Mucosa of stomach (tissue), 1 donor: ENCODE results near the gene ATP2A1.
"Not testable (repeated sequence)": the region's sequence is repeated elsewhere in the genome, so short reads cannot be mapped to it uniquely, and the experiment has no call there.

Source experiments
- H3K27me3 ChIP-seq: one replicate; pipeline ENCODE4 v1.7.0; 2013; ENCODE audit warnings: mild to moderate bottlenecking, low read length; ENCODE audit not compliant: control insufficient read depth, insufficient read depth
- H3K36me3 ChIP-seq: one replicate; pipeline ENCODE4 v1.7.0; 2013; ENCODE audit warnings: low read length; ENCODE audit not compliant: control insufficient read depth, insufficient read depth
- H3K4me1 ChIP-seq: one replicate; pipeline ENCODE4 v1.7.0; 2013; ENCODE audit warnings: mild to moderate bottlenecking, low read length; ENCODE audit not compliant: control insufficient read depth, insufficient read depth
- H3K4me3 ChIP-seq: one replicate; pipeline ENCODE4 v1.7.0; 2013; ENCODE audit warnings: low read length
- H3K9ac ChIP-seq: one replicate; pipeline ENCODE4 v1.7.0; 2013; ENCODE audit warnings: mild to moderate bottlenecking, low read length, moderate library complexity
- H3K9me3 ChIP-seq: one replicate; pipeline ENCODE4 v1.7.0; 2013; ENCODE audit warnings: mild to moderate bottlenecking, low read length, moderate library complexity; ENCODE audit not compliant: control insufficient read depth
- donor health status: Pancreatic carcinoma.

ATP2A1 gene

GRCh38 chr16:28935346-28935745, 57.1 kb downstream of the ATP2A1 start:
- Histone ChIP-seq H3K4me1 (peaks cover 12% of the 10 kb centered on the region), H3K27me3 (no peaks in the 10 kb centered on the region), H3K9me3 (no peaks in the 10 kb centered on the region), H3K9ac (no peak overlapping the region), H3K36me3 (no peaks in the 10 kb centered on the region), H3K4me3 (no peak overlapping the region)

GRCh38 chr16:28935924-28936783, 57.9 kb downstream of the ATP2A1 start:
- Histone ChIP-seq H3K4me1 (peaks cover 12% of the 10 kb centered on the region), H3K9me3 (no peaks in the 10 kb centered on the region), H3K9ac (no peak overlapping the region), H3K36me3 (no peaks in the 10 kb centered on the region), H3K27me3 (no peaks in the 10 kb centered on the region), H3K4me3 (peak overlapping the region; percentile 16)

GRCh38 chr16:28936784-28937155, 58.5 kb downstream of the ATP2A1 start:
- peak overlapping the region; percentile 16 for H3K4me3 ChIP-seq

GRCh38 chr16:28937222-28937876, 59.1 kb downstream of the ATP2A1 start:
- Histone ChIP-seq H3K4me1 (peaks cover 12% of the 10 kb centered on the region), H3K4me3 (no peak overlapping the region), H3K36me3 (no peaks in the 10 kb centered on the region), H3K9me3 (no peaks in the 10 kb centered on the region), H3K9ac (no peak overlapping the region), H3K27me3 (no peaks in the 10 kb centered on the region)

More at GRCh38 chr16:28936784-28937155, 58.5 kb downstream of the ATP2A1 start:
- Histone ChIP-seq H3K4me1 (peaks cover 12% of the 10 kb centered on the region), H3K36me3 (no peaks in the 10 kb centered on the region), H3K9me3 (no peaks in the 10 kb centered on the region), H3K9ac (no peak overlapping the region), H3K27me3 (no peaks in the 10 kb centered on the region)

- Histone ChIP-seq H3K27me3 (peaks cover under 1% of the 10 kb centered on the region), H3K9ac (no peak overlapping the region), H3K36me3 (no peaks in the 10 kb centered on the region), H3K4me1 (peaks cover 12% of the 10 kb centered on the region), H3K4me3 (no peak overlapping the region), H3K9me3 (no peaks in the 10 kb centered on the region)
These were observed 60.4 kb downstream of the ATP2A1 start for GRCh38 chr16:28938721-28939120.

- H3K27me3 ChIP-seq, H3K4me3 ChIP-seq, H3K36me3 ChIP-seq: not testable (repeated sequence)
These were observed 61.5 kb downstream of the ATP2A1 start for GRCh38 chr16:28939825-28940224.

GRCh38 chr16:28943281-28943680, 65.0 kb downstream of the ATP2A1 start:
- Histone ChIP-seq H3K36me3 (no peaks in the 10 kb centered on the region), H3K9me3 (no peaks in the 10 kb centered on the region), H3K4me3 (no peak overlapping the region), H3K27me3 (peaks cover 2% of the 10 kb centered on the region), H3K9ac (no peak overlapping the region), H3K4me1 (peaks cover 13% of the 10 kb centered on the region)

More at GRCh38 chr16:28939825-28940224, 61.5 kb downstream of the ATP2A1 start:
- peaks cover 12% of the 10 kb centered on the region for H3K4me1 ChIP-seq
- not testable (repeated sequence) for H3K9ac ChIP-seq, H3K9me3 ChIP-seq

GRCh38 chr16:28946681-28947080, 68.4 kb downstream of the ATP2A1 start:
- Histone ChIP-seq H3K9ac (no peak overlapping the region), H3K4me3 (no peak overlapping the region), H3K36me3 (no peaks in the 10 kb centered on the region), H3K9me3 (no peaks in the 10 kb centered on the region), H3K4me1 (peaks cover 20% of the 10 kb centered on the region), H3K27me3 (peaks cover 2% of the 10 kb centered on the region)

GRCh38 chr16:28950648-28951409, 72.5 kb downstream of the ATP2A1 start, which contains the start of gene NFATC2IP:
NFATC2IP (plus strand) TSS chr16:28950937; CDS start chr16:28951012, 75 bp downstream.
- no peaks in the 10 kb centered on the region for H3K27me3 ChIP-seq
- peak within 1 kb of the TSS; percentile 55 for H3K4me3 ChIP-seq
- peaks cover 5% of the 10 kb centered on the region for H3K36me3 ChIP-seq
- peaks cover 20% of the 10 kb centered on the region for H3K4me1 ChIP-seq
- peak within 1 kb of the TSS; percentile 69 for H3K9ac ChIP-seq
- no peaks in the 10 kb centered on the region for H3K9me3 ChIP-seq

- peaks cover 10% of the 10 kb centered on the region for H3K36me3 ChIP-seq
- peaks cover 18% of the 10 kb centered on the region for H3K4me1 ChIP-seq
- peak overlapping the region; percentile 55 for H3K4me3 ChIP-seq
- peak overlapping the region; percentile 69 for H3K9ac ChIP-seq
- H3K9me3 ChIP-seq: no peaks in the 10 kb centered on the region
- H3K27me3 ChIP-seq: no peaks in the 10 kb centered on the region
These were observed 73.2 kb downstream of the ATP2A1 start for GRCh38 chr16:28951410-28951943.
